HG03045 (cell line): ENCODE data around the gene CEP128.
A peak's percentile ranks its signal among the peaks of the same experiment; 100 is the strongest.

ENCODE experiments used
- ATAC-seq: cut with Tn5 transposase; IDR thresholded peaks from one replicate; pipeline ENCODE4 v1.9.1; 2021; ENCODE audit warnings: mild to moderate bottlenecking, moderate library complexity; ENCODE audit not compliant: unreplicated experiment

The CEP128 gene

GRCh38 chr14:80621701-80622100, 319.8 kb downstream of the CEP128 start:
- peak; percentile 96 for ATAC-seq

- ATAC-seq: no peak
Observed at GRCh38 chr14:80620434-80620833, 321.1 kb downstream of the CEP128 start.

- no peak for ATAC-seq
Observed at GRCh38 chr14:80618751-80619329, 322.7 kb downstream of the CEP128 start.

- peak; percentile 96 for ATAC-seq
Observed at GRCh38 chr14:80615831-80616230, 325.7 kb downstream of the CEP128 start.

- no peak for ATAC-seq
Observed at GRCh38 chr14:80609055-80609454, 332.5 kb downstream of the CEP128 start.

- no peak for ATAC-seq
Observed at GRCh38 chr14:80608563-80608962, 333.0 kb downstream of the CEP128 start.

GRCh38 chr14:80607430-80608190, 333.9 kb downstream of the CEP128 start:
- no peak for ATAC-seq

- no peak for ATAC-seq
Observed at GRCh38 chr14:80606347-80606772, 335.2 kb downstream of the CEP128 start.

GRCh38 chr14:80605536-80605935, 336.0 kb downstream of the CEP128 start:
- no peak for ATAC-seq

- no peak for ATAC-seq
Observed at GRCh38 chr14:80602946-80603345, 338.6 kb downstream of the CEP128 start.

GRCh38 chr14:80587096-80587724, 354.3 kb downstream of the CEP128 start:
- ATAC-seq: peak; percentile 96

GRCh38 chr14:80586131-80586530, 355.4 kb downstream of the CEP128 start:
- no peak for ATAC-seq

GRCh38 chr14:80585506-80585835, 356.1 kb downstream of the CEP128 start:
- ATAC-seq: no peak

- ATAC-seq: no peak
Observed at GRCh38 chr14:80584744-80585505, 356.6 kb downstream of the CEP128 start.

- ATAC-seq: no peak
Observed at GRCh38 chr14:80577599-80577998, 363.9 kb downstream of the CEP128 start.

- ATAC-seq: no peak
Observed at GRCh38 chr14:80576401-80576800, 365.1 kb downstream of the CEP128 start.

- ATAC-seq: no peak
Observed at GRCh38 chr14:80575763-80576162, 365.8 kb downstream of the CEP128 start.

- ATAC-seq: no peak
Observed at GRCh38 chr14:80572666-80573065, 368.9 kb downstream of the CEP128 start.

- no peak for ATAC-seq
Observed at GRCh38 chr14:80570930-80571298, 370.6 kb downstream of the CEP128 start.

GRCh38 chr14:80567905-80568536, 373.5 kb downstream of the CEP128 start:
- no peak for ATAC-seq

GRCh38 chr14:80565001-80565400, 376.5 kb downstream of the CEP128 start:
- ATAC-seq: no peak
